C4-2B (cell line): ENCODE data around the gene ERC1.
"Not testable (repeated sequence)": the region's sequence is repeated elsewhere in the genome, so short reads cannot be mapped to it uniquely, and the experiment has no call there.

ENCODE experiments used
- CTCF ChIP-seq: fragments of 450-650 bp; conservative IDR thresholded peaks from 2 replicates; pipeline ENCODE4 v1.5.1; 2017; ENCODE audit warnings: mild to moderate bottlenecking
- ZFX ChIP-seq: fragments of 450-650 bp; IDR thresholded peaks from 2 replicates; pipeline ENCODE4 v1.6.1; 2017

GRCh38 chr12:1255125-1255524, 264.1 kb downstream of the ERC1 start:
- TF ChIP-seq CTCF, ZFX: not testable (repeated sequence)
